ENCODE data around the gene COL23A1. TPM values are rescaled to one million over a fixed set of nuclear protein-coding genes. Genes with fewer than 3 reads are reported as not detected.

COL23A1 gene
- total and polyA plus RNA-seq, 2 of the 8 experiments (the other 6 are each of a cell fraction or from before 2014, with no cell fraction given), result 3.1 to 4.7 TPM

DNA sequence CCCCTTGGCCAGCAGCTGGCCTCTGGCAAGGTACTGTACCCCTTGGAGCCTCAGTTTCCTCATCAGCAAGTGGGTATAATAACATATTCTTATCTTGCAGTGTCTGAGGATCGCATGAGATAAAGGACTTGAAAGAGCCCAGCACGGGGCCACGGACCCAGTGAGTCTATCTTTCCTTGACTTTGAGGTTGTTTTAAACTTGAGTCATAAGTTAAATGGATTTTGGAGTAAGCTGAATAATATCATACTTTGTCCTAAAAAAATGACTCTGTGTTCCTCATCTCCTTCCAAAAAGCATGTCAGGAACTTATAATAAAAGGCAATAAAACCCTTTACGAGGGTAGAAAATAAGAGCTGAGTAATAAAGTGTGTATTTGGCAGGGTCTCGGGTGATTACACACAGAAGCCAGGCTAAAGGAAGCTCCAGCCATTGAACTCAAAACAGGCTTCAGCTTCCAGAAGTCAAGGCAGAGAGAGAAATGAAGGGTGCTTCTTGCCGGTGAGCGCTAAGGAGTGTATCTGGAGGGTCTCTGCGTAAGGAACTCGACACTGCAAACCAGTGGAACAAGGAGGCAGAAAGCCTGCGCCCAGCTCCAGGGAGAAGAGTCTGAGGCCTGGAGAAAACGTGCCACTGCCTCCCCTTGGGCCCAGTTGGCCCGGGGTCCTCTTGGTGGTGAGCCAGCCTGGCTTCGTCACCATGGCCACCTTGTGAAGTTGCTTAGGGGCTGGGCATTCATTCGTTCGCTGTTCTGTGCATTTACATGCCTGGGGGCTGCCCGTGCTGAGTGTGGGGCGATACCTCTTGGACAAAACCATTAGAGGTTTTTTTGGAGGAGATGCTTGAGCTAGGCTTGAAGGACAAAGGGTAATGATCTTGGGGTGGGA is 285.2 kb downstream of the COL23A1 start (continued):
- TF ChIP-seq POLR2A (IDR thresholded peaks at IDR 0.05; ENCODE audit: control extremely low read depth in 1 of 2, low read depth in 2 of 2, low read length in 2 of 2) (no peak), EZH2 (IDR thresholded peaks at IDR 0.05; ENCODE audit: low read depth, low read length, severe bottlenecking) (no peak), RXRA (IDR thresholded peaks at IDR 0.05; ENCODE audit: insufficient read depth, low read depth, low read length) (no peak), SUZ12 (IDR thresholded peaks at IDR 0.05; ENCODE audit: low read length) (no peak), KDM1A (IDR thresholded peaks at IDR 0.05; ENCODE audit: borderline replicate concordance, low read length) (no peak), SP2 (IDR thresholded peaks at IDR 0.05; ENCODE audit: low read length) (no peak), POU5F1 (IDR thresholded peaks at IDR 0.05; ENCODE audit: low read depth, low read length) (no peak), CHD2 (IDR thresholded peaks at IDR 0.05; ENCODE audit: low read length) (no peak), YY1 (IDR thresholded peaks at IDR 0.05; ENCODE audit: low read depth, low read length) (no peak)

Data from H1 (cell line).